ENCODE results near the gene TRAPPC5.

The TRAPPC5 gene

GRCh38 chr19:7734220-7735203 lies 53.9 kb downstream of the TRAPPC5 start:
- DNase-seq = no peak

GRCh38 chr19:7736148-7736547 lies 55.5 kb downstream of the TRAPPC5 start:
- DNase-seq = no peak

- DNase-seq = no peak
These were observed 56.6 kb downstream of the TRAPPC5 start for GRCh38 chr19:7737215-7737614.

Measured in fibroblast of upper back skin (primary cell).